Effector memory CD8-positive, alpha-beta T cell (primary cell): ENCODE measurements around the gene UTP14A.
"Not testable (repeated sequence)": the region's sequence is repeated elsewhere in the genome, so short reads cannot be mapped to it uniquely, and the experiment has no call there.

Experiments
- ATAC-seq: fragments of 150-1000 bp; cut with Tn5 transposase; replicated peaks from 2 replicates; pipeline ENCODE4 v1.10.0; 2021; ENCODE audit warnings: mild to moderate bottlenecking, moderate library complexity
- DNase-seq, 3 experiments: peaks; one replicate each; pipeline ENCODE4 v3.0.0; 2021
- H3K27ac Mint-ChIP-seq, 2 donors: one replicate each; pipeline ENCODE4 v1.8.0; 2022; ENCODE audit warnings: mild to moderate bottlenecking in 2 of 2, mixed read lengths in 2 of 2, moderate library complexity in 2 of 2
- H3K27me3 Mint-ChIP-seq, 2 donors: one replicate each; pipeline ENCODE4 v1.8.0; 2022; ENCODE audit warnings: mixed read lengths in 2 of 2
- H3K36me3 Mint-ChIP-seq: one replicate; pipeline ENCODE4 v1.8.0; 2022; ENCODE audit warnings: mild to moderate bottlenecking, moderate library complexity, mixed read lengths; ENCODE audit not compliant: insufficient read depth
- H3K4me1 Mint-ChIP-seq, 2 donors: one replicate each; pipeline ENCODE4 v1.8.0; 2022; ENCODE audit warnings: low read depth in 2 of 2, mixed read lengths in 2 of 2
- H3K4me3 Mint-ChIP-seq, 2 donors: one replicate each; pipeline ENCODE4 v1.8.0; 2022; ENCODE audit warnings: mild to moderate bottlenecking in 2 of 2, mixed read lengths in 2 of 2, moderate library complexity in 2 of 2
- H3K9me3 Mint-ChIP-seq, 2 donors: one replicate each; pipeline ENCODE4 v1.8.0; 2022; ENCODE audit warnings: mixed read lengths in 2 of 2
- total RNA-seq, 9 experiments: gene quantifications; one replicate each; lab custom pipeline; 2026; lab: John Stamatoyannopoulos, UW

Gene UTP14A
- total RNA-seq = 20.2 to 112 (median 40.1) reads per million in 9 experiments

- H3K4me3 Mint-ChIP-seq = peak within 1 kb of the TSS; percentile 82 to 83
- DNase-seq (peak; percentile 68 to 73 (median 70)), ATAC-seq (peak; percentile 96)
- H3K36me3 Mint-ChIP-seq = peaks cover 30% of the 10 kb centered on the region
- H3K4me1 Mint-ChIP-seq = no peaks in the 10 kb centered on the region
- H3K9me3 Mint-ChIP-seq = no peaks in the 10 kb centered on the region
- H3K27ac Mint-ChIP-seq = peak within 1 kb of the TSS; percentile 75 to 88
- H3K27me3 Mint-ChIP-seq = no peaks in the 10 kb centered on the region
Observed at GRCh38 chrX:129905787-129906580, at the start of gene UTP14A. UTP14A (plus strand) TSS chrX:129906164; CDS start chrX:129906211, 47 bp downstream.

GRCh38 chrX:129859134-129859533 is 46.8 kb upstream of the UTP14A start:
- H3K4me1 Mint-ChIP-seq, H3K36me3 Mint-ChIP-seq, ATAC-seq, H3K9me3 Mint-ChIP-seq, H3K4me3 Mint-ChIP-seq, DNase-seq, H3K27ac Mint-ChIP-seq: not testable (repeated sequence)
- peaks cover 9 to 16% of the 10 kb centered on the region in 2 donors for H3K27me3 Mint-ChIP-seq

GRCh38 chrX:129866321-129866720 is 39.6 kb upstream of the UTP14A start:
- not testable (repeated sequence) for H3K36me3 Mint-ChIP-seq, H3K27ac Mint-ChIP-seq, DNase-seq, H3K9me3 Mint-ChIP-seq, ATAC-seq, H3K4me3 Mint-ChIP-seq, H3K4me1 Mint-ChIP-seq
- H3K27me3 Mint-ChIP-seq = peaks cover 8 to 10% of the 10 kb centered on the region in 2 donors

GRCh38 chrX:129872524-129872923 is 33.4 kb upstream of the UTP14A start:
- H3K4me1 Mint-ChIP-seq = no peaks in the 10 kb centered on the region
- no peak overlapping the region for H3K4me3 Mint-ChIP-seq
- no peaks in the 10 kb centered on the region for H3K9me3 Mint-ChIP-seq
- no peaks in the 10 kb centered on the region for H3K36me3 Mint-ChIP-seq
- ATAC-seq (no peak), DNase-seq (no peak)
- H3K27ac Mint-ChIP-seq = no peak overlapping the region
- peaks cover 0 to 10% of the 10 kb centered on the region in 2 donors for H3K27me3 Mint-ChIP-seq

- ATAC-seq = no peak
- no peaks in the 10 kb centered on the region for H3K27me3 Mint-ChIP-seq
- no peak overlapping the region for H3K27ac Mint-ChIP-seq
- H3K9me3 Mint-ChIP-seq = no peaks in the 10 kb centered on the region
- no peaks in the 10 kb centered on the region for H3K4me1 Mint-ChIP-seq
- DNase-seq = no peak
- no peak overlapping the region for H3K4me3 Mint-ChIP-seq
- H3K36me3 Mint-ChIP-seq = no peaks in the 10 kb centered on the region
Observed at GRCh38 chrX:129875669-129876068, 30.3 kb upstream of the UTP14A start.

- Mint-ChIP-seq H3K27me3 (no peaks in the 10 kb centered on the region), H3K36me3 (no peaks in the 10 kb centered on the region), H3K4me1 (no peaks in the 10 kb centered on the region), H3K9me3 (no peaks in the 10 kb centered on the region), H3K4me3 (no peak overlapping the region), H3K27ac (no peak overlapping the region)
- DNase-seq (no peak), ATAC-seq (no peak)
Observed at GRCh38 chrX:129876771-129877305, 29.1 kb upstream of the UTP14A start.

- Mint-ChIP-seq H3K4me3 (no peak overlapping the region), H3K27ac (no peak overlapping the region), H3K36me3 (no peaks in the 10 kb centered on the region), H3K4me1 (no peaks in the 10 kb centered on the region), H3K27me3 (no peaks in the 10 kb centered on the region), H3K9me3 (no peaks in the 10 kb centered on the region)
- no peak for DNase-seq
- ATAC-seq = no peak
Observed at GRCh38 chrX:129877401-129877800, 28.6 kb upstream of the UTP14A start.

- no peak for ATAC-seq
- Mint-ChIP-seq H3K36me3 (no peaks in the 10 kb centered on the region), H3K4me3 (no peak overlapping the region), H3K4me1 (no peaks in the 10 kb centered on the region), H3K27ac (no peak overlapping the region), H3K27me3 (no peaks in the 10 kb centered on the region), H3K9me3 (no peaks in the 10 kb centered on the region)
- no peak for DNase-seq
Observed at GRCh38 chrX:129900054-129900453, 5.9 kb upstream of the UTP14A start.

- Mint-ChIP-seq H3K9me3 (no peaks in the 10 kb centered on the region), H3K27me3 (no peaks in the 10 kb centered on the region), H3K4me1 (no peaks in the 10 kb centered on the region), H3K27ac (no peak overlapping the region), H3K4me3 (no peak overlapping the region), H3K36me3 (peaks cover 50% of the 10 kb centered on the region)
- DNase-seq = no peak
- no peak for ATAC-seq
Observed at GRCh38 chrX:129908636-129909035, 2.7 kb downstream of the UTP14A start.

- Mint-ChIP-seq H3K27me3 (no peaks in the 10 kb centered on the region), H3K27ac (no peak overlapping the region), H3K4me3 (no peak overlapping the region), H3K4me1 (peaks cover 0 to 2% of the 10 kb centered on the region in 2 donors), H3K9me3 (no peaks in the 10 kb centered on the region), H3K36me3 (peaks cover 27% of the 10 kb centered on the region)
- DNase-seq = peak; percentile 65 to 68 (median 68)
- ATAC-seq = peak; percentile 77
Observed at GRCh38 chrX:129925305-129926092, 19.5 kb downstream of the UTP14A start.

GRCh38 chrX:129930941-129931410 is 25.0 kb downstream of the UTP14A start:
- Mint-ChIP-seq H3K27ac (peak overlapping the region in 1 of 2 donors; percentile 75), H3K9me3 (no peaks in the 10 kb centered on the region), H3K4me1 (peaks cover 0 to 4% of the 10 kb centered on the region in 2 donors), H3K36me3 (peaks cover 15% of the 10 kb centered on the region), H3K4me3 (peak overlapping the region; percentile 79 to 81), H3K27me3 (no peaks in the 10 kb centered on the region)
- no peak for ATAC-seq
- no peak for DNase-seq

GRCh38 chrX:129931411-129932015 is 25.5 kb downstream of the UTP14A start:
- Mint-ChIP-seq H3K4me3 (peak overlapping the region; percentile 79 to 81), H3K9me3 (no peaks in the 10 kb centered on the region), H3K4me1 (peaks cover 0 to 4% of the 10 kb centered on the region in 2 donors), H3K27ac (peak overlapping the region in 1 of 2 donors; percentile 75), H3K27me3 (no peaks in the 10 kb centered on the region), H3K36me3 (peaks cover 15% of the 10 kb centered on the region)
- peak; percentile 28 to 43 (median 32) for DNase-seq
- peak; percentile 54 for ATAC-seq
